Right renal pelvis (tissue), 4 donors: ENCODE measurements around the gene PAPPA2. TPM values are rescaled to one million over a fixed set of nuclear protein-coding genes. Genes with fewer than 3 reads are reported as not detected.
"Not testable (repeated sequence)": the region's sequence is repeated elsewhere in the genome, so short reads cannot be mapped to it uniquely, and the experiment has no call there.

Experiments
- DNase-seq, 4 donors: peaks; one replicate each; pipeline ENCODE4 v3.0.0-alpha.2; 2013; ENCODE audit warnings: low read depth in 4 of 4, low spot score in 3 of 4, missing footprints in 1 of 4
- polyA plus RNA-seq, 4 donors: library from polyadenylated mRNA; unstranded; fragments of 120-200 nt; gene quantifications; one replicate each; pipeline ENCODE4 v1.2.1, GENCODE V29; 2013; ENCODE audit not compliant: insufficient read length in 4 of 4

The PAPPA2 gene
- polyA plus RNA-seq, 4 donors: 58.3 to 83.5 (median 63.8) TPM

DNA sequence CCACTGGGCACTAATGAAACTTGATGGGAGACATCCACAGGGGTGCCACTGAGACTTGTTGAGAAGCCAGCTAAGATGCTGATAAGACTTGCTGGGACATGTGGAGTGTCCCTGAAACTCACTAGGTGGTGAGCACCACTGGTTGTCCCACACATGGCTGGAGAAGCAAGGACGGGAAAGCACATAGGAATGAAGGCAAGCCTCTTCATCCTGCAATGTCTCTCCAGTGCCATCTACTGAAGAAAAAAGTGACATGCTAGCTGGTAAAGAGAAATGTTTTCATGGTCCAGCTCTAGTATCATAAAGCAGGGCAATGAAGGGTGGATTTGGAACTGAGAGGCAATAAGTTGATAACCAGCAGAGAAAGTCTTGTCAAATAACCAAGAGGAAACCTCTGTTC lies 283.0 kb downstream of the PAPPA2 start:
- DNase-seq: no peak

DNA sequence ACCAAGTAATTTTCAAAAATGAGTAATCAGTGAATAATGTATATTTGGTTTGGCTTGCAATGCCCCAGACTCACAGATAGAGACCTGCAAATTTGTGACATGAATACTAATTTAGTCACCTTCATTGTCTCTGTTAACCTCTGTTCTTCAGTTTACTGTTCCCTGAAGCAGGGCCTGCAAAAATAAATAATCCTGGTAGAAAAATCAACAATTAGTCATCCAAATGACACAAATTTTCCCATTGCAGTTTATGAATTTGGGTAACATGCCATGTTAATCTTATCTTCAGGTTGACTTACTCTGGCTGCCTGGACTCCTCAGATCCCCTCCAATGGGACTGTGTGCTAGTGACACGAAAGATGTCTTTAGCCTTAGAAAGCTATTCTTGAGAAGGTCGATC lies 289.5 kb downstream of the PAPPA2 start:
- no peak for DNase-seq

DNA sequence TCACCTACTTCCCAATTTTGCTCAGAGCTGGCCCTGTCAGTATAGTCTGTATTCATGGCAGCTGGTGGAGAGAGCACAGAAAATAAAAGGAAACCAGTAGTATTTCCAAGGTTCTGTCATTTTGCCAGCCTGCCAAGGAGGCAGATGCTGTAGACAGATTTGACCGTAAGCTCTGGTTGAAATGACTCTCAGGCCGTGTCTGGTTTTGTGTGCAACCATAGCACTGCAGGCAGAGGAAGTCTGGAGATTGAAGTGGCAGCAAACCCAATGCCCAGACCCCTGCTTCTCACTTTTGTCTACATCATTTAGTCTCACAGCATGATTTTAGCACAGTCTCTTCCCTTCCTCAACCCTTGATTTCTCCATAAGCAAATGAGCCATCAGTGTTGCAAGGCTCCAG lies 291.7 kb downstream of the PAPPA2 start:
- DNase-seq: no peak

DNA sequence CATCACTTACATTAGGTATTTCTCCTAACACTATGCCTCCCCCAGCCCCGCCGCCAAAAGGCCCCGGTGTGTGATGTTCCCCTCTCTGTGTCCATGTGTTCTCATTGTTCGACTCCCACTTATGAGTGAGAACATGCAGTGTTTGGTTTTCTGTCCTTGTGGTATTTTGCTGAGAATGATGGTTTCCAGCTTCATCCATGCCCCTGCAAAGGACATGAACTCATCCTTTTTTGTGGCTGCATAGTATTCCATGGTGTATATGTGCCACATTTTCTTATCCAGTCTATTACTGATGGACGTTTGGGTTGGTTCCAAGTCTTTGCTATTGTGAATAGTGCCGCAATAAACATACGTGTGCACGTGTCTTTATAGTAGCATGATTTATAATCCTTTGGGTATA lies 293.8 kb downstream of the PAPPA2 start:
- not testable (repeated sequence) for DNase-seq

DNA sequence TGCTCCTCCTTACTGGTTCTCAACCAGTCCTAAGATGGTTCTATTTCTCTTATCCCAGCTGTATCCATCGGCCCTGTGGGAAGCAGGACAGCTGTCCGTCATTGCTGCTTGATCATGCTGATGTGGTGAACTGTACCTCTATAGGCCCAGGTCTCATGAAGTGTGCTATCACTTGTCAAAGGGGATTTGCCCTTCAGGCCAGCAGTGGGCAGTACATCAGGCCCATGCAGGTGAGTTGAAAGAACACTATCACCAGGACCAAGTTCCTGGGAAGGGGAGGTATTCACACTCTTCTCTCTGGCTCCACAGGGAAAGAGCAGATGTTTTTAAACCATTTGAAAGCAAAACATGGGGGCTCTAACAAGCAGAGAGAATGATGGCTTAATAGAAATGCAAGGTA lies 302.6 kb downstream of the PAPPA2 start:
- no peak for DNase-seq

DNA sequence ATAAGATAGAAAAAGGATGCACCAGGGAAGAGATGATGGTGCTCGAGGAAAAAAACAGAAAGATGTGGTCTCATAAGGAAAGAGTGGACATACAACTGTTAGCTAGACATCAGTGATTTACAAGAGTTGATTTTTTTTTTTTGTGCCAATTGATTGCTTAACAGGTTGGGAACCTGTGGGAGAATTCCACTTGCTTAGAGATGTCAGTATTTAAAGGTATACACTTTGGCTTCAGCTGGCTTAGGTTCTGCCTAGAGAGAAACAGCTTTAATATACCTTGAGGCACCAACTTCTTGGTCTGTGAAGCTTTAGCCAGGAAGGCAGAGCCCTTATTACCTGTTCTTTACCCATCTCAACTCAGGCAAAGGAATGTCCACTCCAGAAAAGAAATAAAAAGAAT lies 303.8 kb downstream of the PAPPA2 start:
- DNase-seq: no peak

DNA sequence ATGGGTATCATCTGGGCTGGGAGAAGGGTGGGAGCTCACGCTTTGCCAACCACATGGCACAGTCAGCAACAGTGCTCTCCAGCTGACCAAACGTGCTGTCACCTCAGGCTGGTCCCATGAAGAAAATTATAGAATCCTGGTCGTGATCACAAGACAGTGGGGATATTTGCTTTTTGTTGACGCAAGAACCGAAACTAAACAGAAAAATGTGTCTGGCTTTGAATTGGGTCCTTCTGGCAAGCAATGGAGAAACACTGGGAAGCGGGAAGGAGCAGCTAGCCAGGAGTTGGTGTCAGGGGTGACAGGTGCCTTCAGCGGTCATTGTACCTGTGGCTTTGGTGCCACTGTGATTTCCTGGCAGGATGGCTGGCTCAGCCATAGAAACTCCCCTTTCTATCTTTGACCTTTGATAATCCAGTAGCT lies 304.8 kb downstream of the PAPPA2 start:
- no peak for DNase-seq

DNA sequence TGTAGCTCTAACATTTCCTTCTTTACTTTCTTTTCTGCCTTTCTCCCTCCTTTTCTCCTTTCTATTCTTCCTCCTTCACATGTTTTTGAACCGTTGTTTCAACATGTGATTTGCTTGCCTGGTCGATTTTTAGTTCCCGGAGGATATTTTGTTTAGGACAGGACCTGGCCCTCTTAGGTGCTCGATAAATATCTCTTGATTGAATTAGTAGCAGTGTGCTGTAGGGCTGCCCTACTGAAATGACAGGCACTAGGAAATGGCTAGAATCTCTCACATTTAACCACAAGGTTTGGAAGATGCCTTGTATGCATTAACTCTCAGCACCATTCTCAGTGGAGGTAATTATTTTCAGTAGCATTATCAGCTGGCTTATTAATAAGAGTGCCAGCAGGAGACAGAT lies 305.6 kb downstream of the PAPPA2 start:
- no peak for DNase-seq

DNA sequence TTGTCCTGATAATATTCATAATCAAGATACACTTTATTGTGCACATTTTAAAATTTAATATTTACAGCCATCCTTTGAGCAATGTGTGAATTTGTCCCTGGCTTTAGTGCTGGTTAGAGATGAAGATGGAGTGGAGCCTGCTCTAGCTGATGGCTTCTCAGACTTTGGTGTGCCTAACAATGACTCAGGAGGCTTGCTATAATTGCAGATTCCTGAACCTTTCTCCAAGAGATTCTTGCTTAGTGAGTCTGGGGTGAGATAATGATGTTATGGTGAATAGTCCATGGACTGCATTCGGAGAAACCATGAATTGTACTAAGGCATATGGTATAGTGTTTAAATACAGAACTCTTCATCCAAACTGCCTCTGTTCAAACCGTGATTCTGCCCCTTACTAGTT lies 307.1 kb downstream of the PAPPA2 start:
- DNase-seq: no peak

DNA sequence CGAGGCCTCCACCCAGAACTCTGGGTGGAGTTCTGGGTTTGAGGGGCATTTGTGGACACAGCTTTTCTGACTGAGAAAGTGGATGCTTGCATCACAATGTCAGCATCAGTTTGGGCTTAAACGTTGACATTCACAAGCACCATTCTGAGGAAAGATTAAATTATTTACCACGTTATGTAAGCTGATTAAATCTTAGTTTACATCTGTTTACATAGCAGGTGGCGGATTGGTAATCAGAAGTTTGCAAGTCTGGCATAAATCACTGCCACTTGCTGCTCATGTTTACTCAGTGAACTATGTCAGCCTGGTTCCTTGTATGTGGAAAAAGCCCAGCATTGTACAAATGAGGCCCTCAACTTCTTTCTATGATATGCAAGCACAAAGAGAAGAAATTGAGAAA lies 310.1 kb downstream of the PAPPA2 start:
- no peak for DNase-seq

DNA sequence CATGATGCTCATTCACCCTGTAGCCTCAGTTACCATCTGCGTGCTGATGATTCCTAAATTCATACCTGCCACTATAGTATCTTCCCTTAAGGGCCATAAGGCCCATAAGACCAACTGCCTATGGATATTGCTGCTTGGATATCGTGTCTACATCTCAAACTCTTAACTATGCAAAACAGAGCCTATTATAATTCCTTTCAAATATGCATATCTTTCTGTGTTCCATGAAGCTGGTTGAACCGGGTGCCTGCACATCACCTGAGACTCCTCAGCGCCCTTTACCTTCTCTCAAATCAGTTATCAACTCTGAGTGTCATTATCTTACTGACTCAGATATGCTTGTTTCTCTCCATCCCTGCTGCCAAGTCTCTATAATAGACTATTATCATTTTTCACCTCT lies 311.2 kb downstream of the PAPPA2 start:
- DNase-seq: no peak

DNA sequence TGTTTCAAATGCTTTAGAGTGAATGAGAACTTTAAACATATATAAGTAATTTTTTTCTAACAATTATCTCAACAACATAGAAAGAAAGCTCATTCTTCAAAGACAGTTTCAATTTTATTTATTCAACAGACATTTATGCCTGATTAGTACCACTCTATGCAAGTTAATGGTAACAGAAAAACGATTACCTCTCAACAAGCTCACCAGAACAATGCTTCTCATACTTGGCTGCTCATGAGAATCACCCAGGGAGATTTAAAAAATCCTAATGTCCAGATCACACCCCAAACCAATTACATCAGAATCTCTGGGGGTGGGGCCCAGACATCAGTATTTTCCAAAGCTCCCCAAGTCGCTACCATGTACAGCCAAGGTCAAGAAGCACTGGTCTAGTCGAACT lies 312.4 kb downstream of the PAPPA2 start:
- DNase-seq: no peak

DNA sequence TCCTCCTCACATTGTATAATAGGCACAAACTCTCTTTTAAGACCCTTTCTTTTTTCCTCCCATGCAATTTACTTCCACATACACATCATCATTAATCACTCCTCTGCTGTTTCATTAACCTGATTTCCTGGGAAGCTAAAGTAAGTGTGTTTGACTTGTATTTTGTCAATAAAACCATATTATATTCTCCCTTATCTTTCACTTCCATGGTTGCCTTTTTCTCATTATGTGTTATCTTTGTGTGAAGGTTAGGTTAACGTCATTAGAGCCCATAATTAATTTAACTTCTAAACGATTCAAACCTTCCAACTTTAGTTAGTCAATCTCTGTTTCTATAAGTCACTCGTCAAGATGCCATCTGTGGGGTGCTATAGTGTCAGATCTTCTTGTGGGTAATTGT lies 313.0 kb downstream of the PAPPA2 start:
- DNase-seq: no peak

DNA sequence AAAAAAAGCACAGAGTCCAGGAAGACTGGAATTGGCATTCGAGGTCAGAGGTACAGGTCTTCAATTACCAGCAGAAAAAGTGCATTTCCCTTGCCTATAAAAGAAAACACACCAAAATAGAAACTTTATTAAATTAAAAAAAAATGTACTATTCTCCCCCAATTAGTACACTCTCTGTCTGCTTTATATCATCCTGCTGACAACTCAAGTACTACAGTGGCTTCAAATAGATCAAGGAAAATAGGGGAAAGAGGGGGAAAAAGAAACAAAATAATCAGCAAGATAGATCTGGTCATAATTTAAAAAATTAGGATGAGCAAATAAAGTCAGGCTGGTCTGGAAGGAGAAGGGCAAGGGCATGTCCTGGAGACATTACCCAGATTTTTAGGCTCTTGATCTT lies 315.1 kb downstream of the PAPPA2 start:
- DNase-seq: no peak

DNA sequence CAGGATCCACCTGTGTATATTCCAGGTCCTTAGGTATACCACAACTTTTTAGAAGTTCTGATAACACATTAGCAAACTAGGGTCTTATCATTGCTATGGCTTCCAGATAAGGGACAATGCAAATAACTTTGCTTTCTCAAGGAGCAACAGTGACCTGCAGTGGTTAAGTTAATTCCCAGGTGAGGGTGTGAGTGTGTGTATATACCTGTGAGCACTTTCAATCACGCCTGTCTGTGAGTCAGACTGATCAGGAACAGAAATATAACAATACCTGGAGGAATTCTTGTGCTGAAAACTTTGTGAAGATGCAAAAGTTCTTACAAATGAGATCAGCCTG lies 317.0 kb downstream of the PAPPA2 start:
- DNase-seq: no peak

DNA sequence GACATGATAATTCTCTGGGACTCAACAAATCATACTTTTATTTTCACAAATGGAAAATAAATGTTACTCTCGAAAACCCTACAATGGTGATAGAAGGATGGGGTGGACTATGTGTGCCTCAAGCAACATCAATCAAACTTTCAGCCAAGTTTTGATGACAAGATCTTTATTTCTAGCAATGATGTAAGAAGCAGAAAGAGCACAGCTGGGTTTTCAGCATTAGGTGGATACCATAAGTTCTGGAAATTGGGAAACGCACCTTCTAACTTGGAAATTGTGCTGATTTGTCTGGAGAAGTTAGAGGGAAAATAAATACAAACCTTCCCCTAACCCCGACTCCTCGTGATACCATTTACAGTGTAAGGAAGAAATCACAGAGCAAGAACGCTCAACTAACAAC lies 320.3 kb downstream of the PAPPA2 start:
- DNase-seq: no peak

DNA sequence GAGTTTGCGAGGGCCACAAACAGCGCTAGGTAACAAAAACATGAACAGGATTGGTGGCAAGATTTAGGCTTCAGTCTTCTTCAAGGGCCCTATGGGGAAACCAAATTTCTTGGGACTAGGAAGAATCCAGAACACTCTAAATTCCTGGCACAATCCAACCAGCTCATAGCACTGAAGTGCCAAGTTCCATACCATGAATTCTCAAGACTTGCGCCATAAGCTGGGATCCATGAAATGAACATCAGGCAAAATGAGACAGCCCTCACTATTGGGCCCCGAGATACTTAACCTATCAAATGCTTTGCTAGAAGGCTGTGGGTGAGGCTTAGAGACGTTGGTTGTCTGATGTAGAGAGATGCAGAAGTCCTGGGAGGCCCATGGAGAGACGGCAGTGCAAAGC lies 322.1 kb downstream of the PAPPA2 start:
- no peak for DNase-seq

DNA sequence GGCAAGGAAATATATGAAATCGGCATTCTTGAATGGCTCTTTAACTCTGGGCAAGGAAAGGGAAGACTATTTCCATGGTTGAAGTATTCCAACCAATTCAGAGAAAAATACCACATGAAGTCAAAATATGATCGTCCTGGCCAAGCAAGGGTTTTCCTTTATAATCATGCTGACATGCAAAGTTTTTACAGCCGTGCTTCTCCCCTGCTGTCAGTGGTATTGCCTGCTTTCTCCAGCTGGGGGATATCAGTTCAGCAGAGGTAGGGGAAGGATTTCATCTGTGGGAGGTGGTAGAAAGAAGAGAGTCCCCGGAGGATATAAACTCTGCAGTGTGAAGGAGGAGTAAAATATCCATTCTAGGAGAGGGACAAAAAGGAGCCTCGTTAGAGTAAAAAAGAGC lies 322.8 kb downstream of the PAPPA2 start:
- peak in 2 of 4 donors; percentile 8 to 14 for DNase-seq

DNA sequence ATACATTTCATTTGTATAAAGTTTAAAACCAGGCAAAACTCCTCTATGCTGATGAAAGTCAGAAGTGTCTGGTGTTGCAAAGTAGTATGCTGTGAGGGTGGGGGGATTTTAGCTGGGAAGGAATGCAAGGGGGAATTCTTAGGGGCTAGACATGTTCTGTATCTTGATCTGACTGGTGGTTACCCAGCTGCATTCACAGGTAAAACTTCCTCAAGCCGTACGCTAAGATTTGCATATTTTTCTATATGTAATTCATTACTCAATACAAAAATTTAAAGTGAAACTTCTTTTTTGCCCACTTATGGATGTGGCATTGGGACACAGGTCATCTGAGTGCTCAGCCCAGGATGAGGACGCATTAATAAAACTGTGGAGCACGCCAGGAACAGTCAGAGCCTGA lies 323.3 kb downstream of the PAPPA2 start:
- DNase-seq: no peak

DNA sequence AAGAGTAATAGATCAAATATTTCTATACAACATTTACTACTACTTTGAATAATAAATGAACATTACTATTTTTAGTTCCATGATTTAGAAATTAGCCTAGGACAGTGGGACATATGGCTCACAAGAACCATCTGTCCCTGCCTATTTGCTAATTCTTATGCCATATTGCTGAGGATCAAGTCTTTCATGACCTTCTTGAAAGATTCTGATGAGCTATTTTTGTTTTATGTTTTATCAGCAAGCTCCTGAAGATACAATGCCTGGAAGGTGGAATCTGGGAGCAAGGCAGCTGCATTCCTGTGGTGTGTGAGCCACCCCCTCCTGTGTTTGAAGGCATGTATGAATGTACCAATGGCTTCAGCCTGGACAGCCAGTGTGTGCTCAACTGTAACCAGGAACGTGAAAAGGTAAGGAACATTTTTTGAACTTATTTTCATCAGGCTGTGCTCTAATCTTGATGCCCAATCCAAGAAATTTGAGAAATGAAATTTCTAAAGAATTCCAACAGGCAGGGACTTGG lies 326.7 kb downstream of the PAPPA2 start:
- no peak for DNase-seq

DNA sequence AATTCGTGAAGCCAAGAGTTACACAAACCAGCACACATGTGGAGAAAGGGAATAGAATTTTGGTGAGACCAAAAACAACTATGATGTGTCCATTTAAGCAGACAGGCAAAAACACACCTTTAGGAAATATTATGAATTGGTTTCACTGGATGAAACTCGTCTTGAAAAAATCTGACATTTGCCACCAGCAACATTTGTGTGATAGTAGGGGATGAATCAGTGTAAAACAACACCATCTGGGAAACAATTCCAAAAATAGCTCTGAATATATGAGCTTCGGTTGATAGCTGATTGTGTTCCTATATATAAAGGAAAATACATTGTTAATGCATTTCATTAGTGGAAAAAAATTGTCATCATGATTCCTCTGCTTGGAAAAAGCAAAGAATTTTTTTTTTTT lies 327.8 kb downstream of the PAPPA2 start:
- no peak for DNase-seq

DNA sequence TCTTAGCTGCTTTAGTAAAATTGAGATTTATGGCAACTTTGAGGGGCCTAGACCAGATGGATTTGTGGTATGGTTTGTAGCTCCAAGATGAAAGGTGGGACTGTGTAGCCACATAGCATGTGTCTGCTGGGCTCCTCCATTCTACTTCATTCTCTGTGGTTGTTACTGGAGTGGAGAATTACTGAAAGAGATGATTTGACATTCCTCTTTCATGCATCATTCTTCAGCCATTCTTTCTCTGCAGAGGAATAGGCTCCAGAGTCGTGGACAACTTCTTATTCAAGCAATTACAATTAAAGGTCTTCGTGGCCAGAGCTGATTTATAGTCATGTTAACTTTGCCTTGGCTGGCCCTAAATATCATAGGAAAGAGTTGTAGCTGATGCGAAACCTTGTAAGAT lies 328.9 kb downstream of the PAPPA2 start:
- DNase-seq: no peak

DNA sequence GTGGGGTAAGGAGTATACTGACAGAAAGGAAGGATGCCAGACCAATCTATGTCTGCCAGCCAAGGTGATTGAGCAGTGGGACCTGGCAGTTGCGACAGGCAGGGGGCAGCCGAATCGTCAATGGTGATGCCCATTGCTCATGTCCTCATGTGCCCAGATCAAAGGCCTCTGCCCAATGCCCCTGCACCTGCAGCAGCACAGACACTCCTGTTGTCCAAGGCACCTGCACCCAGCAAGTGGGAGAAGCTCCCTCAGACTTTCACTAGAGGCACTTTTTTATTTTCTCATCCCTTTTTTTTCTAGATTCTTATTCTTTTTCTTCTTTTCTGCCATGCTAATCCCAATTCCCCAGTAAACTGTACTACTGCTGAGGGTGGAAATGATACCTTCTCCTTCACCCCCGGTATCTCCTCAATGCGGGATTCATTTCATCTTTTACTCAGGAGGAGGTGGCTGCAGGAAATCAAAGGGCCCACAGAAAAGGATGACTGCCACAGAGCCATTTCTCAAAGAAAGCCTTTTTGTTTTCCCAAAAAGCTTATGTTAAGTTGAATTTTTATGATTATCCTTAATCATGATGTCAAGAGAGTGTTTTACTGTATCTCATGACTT lies 332.0 kb downstream of the PAPPA2 start:
- no peak for DNase-seq
